ENCODE measurements around the gene CUX1. TPM values are rescaled to one million over a fixed set of nuclear protein-coding genes. Genes with fewer than 3 reads are reported as not detected.

The CUX1 gene
- total RNA-seq, 1 donor from 2014 or later, result 66.4 TPM

DNA sequence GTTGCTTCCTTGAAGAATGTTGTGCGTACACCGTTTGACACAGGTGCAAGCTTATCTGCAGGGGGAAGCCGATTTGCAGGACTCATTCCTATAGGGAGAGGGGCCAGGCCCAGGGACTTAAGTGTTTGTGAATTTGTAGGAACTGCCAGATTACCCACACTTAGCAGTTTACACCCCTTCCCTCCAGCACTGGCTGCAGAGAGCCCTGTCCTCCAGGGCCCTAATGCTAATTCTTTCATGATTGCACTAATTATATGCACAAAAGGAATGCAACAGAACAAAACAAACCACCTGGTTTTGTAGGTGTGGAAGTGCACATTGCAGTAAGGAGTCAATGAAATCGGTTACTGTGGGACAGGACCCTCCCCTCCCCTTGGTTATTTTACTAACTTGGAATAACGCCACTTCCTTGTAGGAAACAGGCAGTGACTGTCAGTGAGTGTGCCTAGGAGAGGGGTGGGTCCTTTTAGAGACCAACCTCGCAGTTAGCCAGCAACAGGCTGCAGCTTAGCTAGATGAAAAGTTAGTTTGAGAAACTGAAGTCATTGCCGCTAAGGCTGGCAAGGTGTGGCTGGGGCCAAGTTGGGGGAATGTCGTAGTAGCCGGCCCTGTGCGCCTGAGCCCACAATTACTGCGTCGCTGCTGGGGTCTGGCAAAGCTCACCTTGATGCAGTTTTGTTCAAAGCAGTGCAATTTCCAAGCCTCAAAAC lies 60.6 kb downstream of the CUX1 start:
- H4K20me1 ChIP-seq (ENCODE audit: low read depth), result peaks cover 100% of the 10 kb centered on the region
- Mint-ChIP-seq H3K27me3 (ENCODE audit: insufficient read depth, low read depth) (peaks cover 2% of the 10 kb centered on the region), H3K4me3 (no peak overlapping the region), H3K36me3 (no peaks in the 10 kb centered on the region), H3K4me1 (peaks cover 57% of the 10 kb centered on the region), H3K9me3 (no peaks in the 10 kb centered on the region), H3K27ac (no peak overlapping the region)
- peaks cover 41% of the 10 kb centered on the region for H3K4me1 ChIP-seq
- no peak overlapping the region for H3K27ac ChIP-seq
- H3F3A ChIP-seq (ENCODE audit: low read depth), result peaks cover 7% of the 10 kb centered on the region
- H3K9me3 ChIP-seq (ENCODE audit: low read depth), result no peaks in the 10 kb centered on the region
- no peak overlapping the region for H2AFZ ChIP-seq (replicated peaks)
- H3K4me2 ChIP-seq, result no peak overlapping the region
- no peaks in the 10 kb centered on the region for H3K27me3 ChIP-seq
- no peak for DNase-seq (ENCODE audit: low spot score)
- H3K4me3 ChIP-seq, result no peak overlapping the region
- no peaks in the 10 kb centered on the region for H3K36me3 ChIP-seq
- no peak for TF ChIP-seq EZH2phosphoT487 (IDR thresholded peaks at IDR 0.05)
- no peak for TF ChIP-seq EZH2 (IDR thresholded peaks at IDR 0.05)
- TF ChIP-seq CTCF (IDR thresholded peaks at IDR 0.05), result no peak
- H3K9ac ChIP-seq, result no peak overlapping the region
- H3K79me2 ChIP-seq (ENCODE audit: low read depth), result peaks cover 100% of the 10 kb centered on the region

DNA sequence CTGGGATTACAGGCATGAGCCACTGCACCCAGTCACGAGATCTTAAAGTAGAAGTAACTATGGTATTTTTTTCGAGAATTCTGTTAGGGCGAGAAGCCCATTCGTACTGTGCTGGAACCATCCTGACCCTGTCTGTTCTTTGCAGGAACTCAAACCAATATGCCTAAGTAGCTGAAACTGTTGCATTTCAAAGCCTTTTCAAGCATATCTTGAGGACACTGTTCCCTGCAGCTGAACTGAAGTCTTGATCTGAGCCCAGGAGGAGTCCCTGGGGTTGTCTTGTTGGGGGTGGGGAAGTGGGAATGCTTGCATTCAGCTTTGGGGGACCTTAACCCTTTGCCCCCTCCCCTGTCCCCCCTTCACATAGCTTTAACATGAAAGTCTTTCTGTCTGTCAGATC lies 61.5 kb downstream of the CUX1 start:
- no peak overlapping the region for H3K27ac Mint-ChIP-seq
- H3K4me2 ChIP-seq, result no peak overlapping the region
- H3F3A ChIP-seq (ENCODE audit: low read depth), result peaks cover 7% of the 10 kb centered on the region
- no peak overlapping the region for H3K27ac ChIP-seq
- no peak overlapping the region for H3K9ac ChIP-seq
- peaks cover 2% of the 10 kb centered on the region for H3K27me3 Mint-ChIP-seq (ENCODE audit: insufficient read depth, low read depth)
- H3K27me3 ChIP-seq, result no peaks in the 10 kb centered on the region
- DNase-seq (ENCODE audit: low spot score), result no peak
- peaks cover 100% of the 10 kb centered on the region for H3K79me2 ChIP-seq (ENCODE audit: low read depth)
- TF ChIP-seq EZH2 (IDR thresholded peaks at IDR 0.05), result no peak
- no peak for TF ChIP-seq EZH2phosphoT487 (IDR thresholded peaks at IDR 0.05)
- TF ChIP-seq CTCF (IDR thresholded peaks at IDR 0.05), result no peak
- H3K9me3 Mint-ChIP-seq, result no peaks in the 10 kb centered on the region
- H3K9me3 ChIP-seq (ENCODE audit: low read depth), result no peaks in the 10 kb centered on the region
- H3K36me3 ChIP-seq, result no peaks in the 10 kb centered on the region
- H2AFZ ChIP-seq (replicated peaks), result no peak overlapping the region
- no peak overlapping the region for H3K4me3 ChIP-seq
- no peak overlapping the region for H3K4me3 Mint-ChIP-seq
- peaks cover 35% of the 10 kb centered on the region for H3K4me1 ChIP-seq
- H3K36me3 Mint-ChIP-seq, result no peaks in the 10 kb centered on the region
- peaks cover 56% of the 10 kb centered on the region for H3K4me1 Mint-ChIP-seq
- H4K20me1 ChIP-seq (ENCODE audit: low read depth), result peaks cover 100% of the 10 kb centered on the region

DNA sequence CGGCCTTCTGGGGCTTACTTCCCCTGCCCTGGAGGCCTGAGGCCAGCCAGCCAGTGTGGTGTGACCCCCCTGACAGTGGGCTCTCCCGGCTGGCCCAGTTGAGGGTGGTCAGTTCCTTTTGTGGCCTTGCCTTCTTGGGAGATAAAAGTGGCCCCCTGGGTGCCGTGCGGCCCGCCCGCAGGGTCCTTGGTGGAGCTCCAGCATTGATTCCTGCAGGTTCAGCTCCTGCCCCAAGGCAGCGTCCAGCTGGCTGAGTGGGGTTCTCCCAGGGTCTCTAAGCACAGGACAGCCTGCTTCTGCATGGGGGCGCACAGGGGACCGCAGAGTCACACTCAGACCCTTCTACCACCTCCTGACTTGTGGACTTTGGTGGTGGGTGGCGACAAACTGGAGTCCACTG lies 62.1 kb downstream of the CUX1 start:
- Mint-ChIP-seq H3K27me3 (ENCODE audit: insufficient read depth, low read depth) (peaks cover 2% of the 10 kb centered on the region), H3K4me3 (no peak overlapping the region), H3K36me3 (no peaks in the 10 kb centered on the region), H3K9me3 (no peaks in the 10 kb centered on the region), H3K4me1 (peaks cover 54% of the 10 kb centered on the region), H3K27ac (no peak overlapping the region)
- H3K9ac ChIP-seq, result no peak overlapping the region
- no peak for TF ChIP-seq CTCF (IDR thresholded peaks at IDR 0.05)
- TF ChIP-seq EZH2phosphoT487 (IDR thresholded peaks at IDR 0.05), result no peak
- TF ChIP-seq EZH2 (IDR thresholded peaks at IDR 0.05), result no peak
- peaks cover 100% of the 10 kb centered on the region for H4K20me1 ChIP-seq (ENCODE audit: low read depth)
- H3K4me1 ChIP-seq, result peaks cover 29% of the 10 kb centered on the region
- H3K9me3 ChIP-seq (ENCODE audit: low read depth), result no peaks in the 10 kb centered on the region
- H3K27me3 ChIP-seq, result no peaks in the 10 kb centered on the region
- peaks cover 100% of the 10 kb centered on the region for H3K79me2 ChIP-seq (ENCODE audit: low read depth)
- peak overlapping the region; percentile 21 for H3K27ac ChIP-seq
- H3K36me3 ChIP-seq, result no peaks in the 10 kb centered on the region
- H3K4me3 ChIP-seq, result no peak overlapping the region
- no peak overlapping the region for H3K4me2 ChIP-seq
- no peak for DNase-seq (ENCODE audit: low spot score)
- H2AFZ ChIP-seq (replicated peaks), result no peak overlapping the region
- H3F3A ChIP-seq (ENCODE audit: low read depth), result peaks cover 7% of the 10 kb centered on the region

All from neural progenitor cell (in vitro differentiated cells).